GM12878 (cell line): Measurements from ENCODE around the gene TNFSF9. TPM values are rescaled to one million over a fixed set of nuclear protein-coding genes. Genes with fewer than 3 reads are reported as not detected.
A peak's percentile ranks its signal among the peaks of the same experiment; 100 is the strongest.
"Not testable (repeated sequence)": the region's sequence is repeated elsewhere in the genome, so short reads cannot be mapped to it uniquely, and the experiment has no call there.

Source experiments
- ATAC-seq: fragments of 200-7000 bp; cut with Tn5 transposase; 3 replicates; pipeline ENCODE4 v1.9.1; 2020; ENCODE audit warnings: mild to moderate bottlenecking, moderate library complexity
- BruUV-seq: library from RNA; stranded (reverse); fragments of 400-500 nt; replicated peaks from 2 replicates; lab custom pipeline; 2021; lab: Mats Ljungman, UMichigan
- CTCF ChIA-PET: fragments of 300-600 bp; sonication (Branson Sonifier 250); formaldehyde crosslinking; extraction: SDS; loops from one replicate; lab custom pipeline; 2021; ENCODE audit warnings: inconsistent platforms; lab: Yijun Ruan, JAX
- POLR2A ChIA-PET: fragments of 350-600 bp; formaldehyde crosslinking; extraction: SDS; loops from one replicate; lab custom pipeline; 2021; ENCODE audit warnings: inconsistent platforms; lab: Charles Lee
- RAD21 ChIA-PET: fragments of 300-600 bp; sonication (Branson Sonifier 250); formaldehyde crosslinking; loops from one replicate; lab custom pipeline; 2023; ENCODE audit warnings: antibody characterized with exemption; ENCODE audit not compliant: unreplicated experiment; lab: Charles Lee
- SMC1A ChIA-PET: fragments of 300-600 bp; sonication (Branson Sonifier 250); formaldehyde crosslinking; loops from one replicate; lab custom pipeline; 2023; ENCODE audit not compliant: unreplicated experiment, uncharacterized antibody; lab: Charles Lee
- DNase-seq: peaks from one replicate; pipeline ENCODE4 v3.0.0-alpha.2; 2011; ENCODE audit warnings: low read depth, low spot score
- FAIRE-seq: peaks from 3 replicates; lab custom pipeline; 2011; peaks lifted over from hg19 to GRCh38; lab: Jason Lieb, UNC
- H2AFZ ChIP-seq: 2 replicates; pipeline ENCODE4 v1.6.0; 2011; ENCODE audit warnings: low read depth, low read length, control low read depth; ENCODE audit not compliant: control insufficient read depth
- H3K27ac ChIP-seq: 2 replicates; pipeline ENCODE4 v1.5.1; 2011; ENCODE audit warnings: control low read depth; ENCODE audit not compliant: control insufficient read depth, insufficient read depth
- H3K27me3 ChIP-seq, 2 experiments: replicated peaks in 1 of 2; 2 replicates each; pipeline versions ENCODE4 v1.6.0 to v1.6.1; 2011; ENCODE audit warnings: low read length in 1 of 2; ENCODE audit not compliant: control insufficient read depth in 2 of 2, insufficient read depth in 2 of 2
- H3K36me3 ChIP-seq, 2 experiments: 2 replicates each; pipeline ENCODE4 v1.5.1; 2011; ENCODE audit warnings: low read length in 1 of 2; ENCODE audit not compliant: control insufficient read depth in 2 of 2, insufficient read depth in 2 of 2
- H3K4me1 ChIP-seq: 2 replicates; pipeline ENCODE4 v1.6.1; 2011; ENCODE audit warnings: mild to moderate bottlenecking, low read length, moderate library complexity, mixed read lengths; ENCODE audit not compliant: control insufficient read depth, insufficient read depth
- H3K4me2 ChIP-seq: 2 replicates; pipeline ENCODE4 v1.6.0; 2011; ENCODE audit warnings: control low read depth; ENCODE audit not compliant: control insufficient read depth, insufficient read depth
- H3K4me3 ChIP-seq: fragments of 200-600 bp; sonication (generic); 2 replicates; pipeline ENCODE4 v1.5.1; 2016
- H3K79me2 ChIP-seq: 2 replicates; pipeline ENCODE4 v1.6.0; 2011; ENCODE audit warnings: low read length; ENCODE audit not compliant: control insufficient read depth, insufficient read depth
- H3K9ac ChIP-seq: 2 replicates; pipeline ENCODE4 v1.8.0; 2011; ENCODE audit warnings: low read length, control low read depth, mixed read lengths; ENCODE audit not compliant: control insufficient read depth, insufficient read depth
- H3K9me3 ChIP-seq: replicated peaks from 3 replicates; pipeline ENCODE4 v1.5.1; 2011; ENCODE audit warnings: mild to moderate bottlenecking, low read length; ENCODE audit not compliant: control insufficient read depth, insufficient read depth
- H4K20me1 ChIP-seq: 2 replicates; pipeline ENCODE4 v1.6.0; 2011; ENCODE audit not compliant: control insufficient read depth, insufficient read depth
- KLF5 ChIP-seq: fragments of 450-650 bp; IDR thresholded peaks from 2 replicates; pipeline ENCODE4 v1.6.1; 2014; ENCODE audit warnings: mild to moderate bottlenecking; ENCODE audit not compliant: partially characterized antibody
- NFYB ChIP-seq: IDR thresholded peaks from 2 replicates; pipeline ENCODE4 v1.6.1; 2011; ENCODE audit warnings: low read depth, mild to moderate bottlenecking, low read length, improper control_type of control experiment, moderate library complexity; ENCODE audit not compliant: insufficient read depth
- NR2F1 ChIP-seq: fragments of 450-650 bp; conservative IDR thresholded peaks from 2 replicates; pipeline ENCODE4 v1.6.1; 2017; ENCODE audit warnings: mild to moderate bottlenecking
- RBBP5 ChIP-seq: fragments of 200-600 bp; sonication (generic); conservative IDR thresholded peaks from 2 replicates; pipeline ENCODE4 v1.6.1; 2016
- REST ChIP-seq: IDR thresholded peaks from 2 replicates; pipeline ENCODE4 v1.6.1; 2012; ENCODE audit warnings: mild to moderate bottlenecking, low read depth, low read length
- RFX5 ChIP-seq: IDR thresholded peaks from 2 replicates; pipeline ENCODE4 v1.6.1; 2011; ENCODE audit warnings: low read depth, low read length, improper control_type of control experiment
- WGBS: methylation state at CpG from one replicate; pipeline ENCODE4 v1.1.6; 2016; ENCODE audit warnings: low lambda C conversion rate; ENCODE audit not compliant: insufficient replicate concordance, insufficient coverage; ENCODE audit errors: missing lambda C conversion rate; 5-methylcytosine and 5-hydroxymethylcytosine counted together
- in situ Hi-C: fragments of 300-500 bp; cut with MboI; formaldehyde crosslinking; loops from 9 replicates; pipeline ENCODE4 v1.14.3; 2018; ENCODE audit warnings: mixed read lengths
- intact Hi-C: fragments of 100-400 bp; cut with micrococcal nuclease; formaldehyde crosslinking; loops from one replicate; pipeline ENCODE4 v1.14.2; 2022; ENCODE audit not compliant: unreplicated experiment
- polyA plus RNA-seq, 11 experiments: library from polyadenylated mRNA; depleted of rRNA in 4 of 11; unstranded in 6 of 11; stranded (reverse) in 5 of 11; fragments of >200 nt; fragmentation: Nextera tagmentation in 4 of 11; fragmentation: Illumina TruSeq in 1 of 11; extraction: Ambion mirVana in 4 of 11; extraction: Trizol in 1 of 11; gene quantifications; 1 replicate in 1 of 11; 2 replicates in 10 of 11; pipeline versions ENCODE4 v1.2.1 to v1.2.3, GENCODE V29; 2011 to 2016; ENCODE audit warnings: inconsistent platforms in 2 of 11, missing spikeins in 2 of 11, low read depth in 1 of 11
- total RNA-seq, 4 experiments: library from RNA; depleted of rRNA in 3 of 4; stranded (reverse); fragments of >200 nt in 3 of 4; fragmentation: Illumina TruSeq in 1 of 4; extraction: Trizol in 1 of 4; gene quantifications; 2 replicates each; pipeline versions ENCODE4 v1.2.1 to v1.2.3, GENCODE V29; 2013 to 2021

Gene TNFSF9
- total and polyA plus RNA-seq, 10 of the 15 experiments (the other 5 are each of a cell fraction or from before 2014, with no cell fraction given) = 6.2 to 75.3 (median 22.1) TPM

DNA sequence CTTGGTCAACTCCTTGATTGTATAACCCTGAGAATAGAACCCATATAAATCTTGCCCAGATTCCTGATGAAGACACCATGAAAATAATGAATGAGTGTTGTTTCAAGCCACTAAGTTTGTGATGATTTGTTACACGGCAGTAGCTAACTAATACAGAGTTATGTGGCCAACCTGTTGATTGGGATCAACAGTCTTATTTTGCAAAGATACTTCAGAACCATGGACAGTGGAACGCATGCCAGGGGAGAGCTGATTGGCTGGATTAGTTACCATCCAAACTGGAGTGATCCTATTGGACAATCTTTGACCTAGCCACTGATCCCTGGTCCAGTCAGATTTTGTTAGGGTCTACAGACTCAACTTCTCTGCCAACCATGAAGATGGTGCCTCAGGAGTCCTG is 33.6 kb downstream of the TNFSF9 start:
- Histone ChIP-seq H3K36me3 (no peaks in the 10 kb centered on the region), H3K4me1 (no peaks in the 10 kb centered on the region), H3K79me2 (no peaks in the 10 kb centered on the region), H3K9me3 (peaks cover 14% of the 10 kb centered on the region; the same call in 2 of the 3 replicates), H3K27ac (no peak overlapping the region), H3K4me3 (no peak overlapping the region), H3K9ac (no peak overlapping the region), H3K27me3 (no peaks in the 10 kb centered on the region), H2AFZ (no peak overlapping the region), H3K4me2 (no peak overlapping the region), H4K20me1 (no peaks in the 10 kb centered on the region)
- in situ Hi-C loops (no loop called here), intact Hi-C loops (no loop called here)
- SMC1A ChIA-PET = interaction anchor here (0.8 kb wide), 1 partner anchor 10 kb away, joined by 4 read pairs; no protein-coding TSS in a partner anchor
- CTCF ChIA-PET = interaction anchor here (1.9 to 2.4 kb wide), 3 partner anchors 13 to 69 kb away, joined by 8 read pairs; no protein-coding TSS in a partner anchor
- POLR2A ChIA-PET = no interaction called here
- BruUV-seq = no TSS peak
- ATAC-seq (peak; percentile 56), DNase-seq (no peak), FAIRE-seq (peak; percentile 68)
- TF ChIP-seq REST = peak; percentile 92
- TF ChIP-seq RBBP5 = no peak
- TF ChIP-seq NFYB = peak; percentile 73
- TF ChIP-seq RFX5 = 0 out of 2 replicates have a peak, but pooled peaks have one; percentile 36
- no peak for TF ChIP-seq NR2F1
- TF ChIP-seq KLF5 = no peak
- RAD21 ChIA-PET = interaction anchor here (1.0 to 1.2 kb wide), 3 partner anchors 13 to 173 kb away, joined by 3 read pairs; partner anchors contain the start of gene GPR108
- 30% methylated on average over 2 of the region's 2 CpGs for WGBS

- intact Hi-C loops, H4K20me1 ChIP-seq, H3K4me3 ChIP-seq, BruUV-seq, DNase-seq, H3K36me3 ChIP-seq, H3K79me2 ChIP-seq, ATAC-seq, H3K4me2 ChIP-seq, H3K9ac ChIP-seq, FAIRE-seq, RAD21 ChIA-PET, in situ Hi-C loops, H3K27me3 ChIP-seq, H2AFZ ChIP-seq, H3K27ac ChIP-seq, H3K4me1 ChIP-seq: not testable (repeated sequence)
- H3K9me3 ChIP-seq = peaks cover 16% of the 10 kb centered on the region; the same call in 2 of the 3 replicates
- ChIA-PET CTCF (interaction anchor here (0.9 kb wide), 1 partner anchor 19 kb away, joined by 3 read pairs; no protein-coding TSS in a partner anchor), SMC1A (interaction anchor here (0.6 to 1.5 kb wide), 5 partner anchors 10 to 267 kb away, joined by 3 to 4 read pairs (median 3); no protein-coding TSS in a partner anchor), POLR2A (interaction anchor here (1.1 kb wide), 1 partner anchor 36 kb away, joined by 3 read pairs; the partner anchor contains the start of gene TNFSF9)
- 0% methylated on average over 3 of the region's 3 CpGs for WGBS
Measured at GRCh38 chr19:6566727-6567126, 35.9 kb downstream of the TNFSF9 start.
